Lower leg skin (tissue), 3 donors: ENCODE data around the gene DNAH7.
"Not testable (repeated sequence)": the region's sequence is repeated elsewhere in the genome, so short reads cannot be mapped to it uniquely, and the experiment has no call there.

Source experiments
- CTCF ChIP-seq, 3 donors: fragments of 450-650 bp; IDR thresholded peaks; one replicate each; pipeline ENCODE4 v1.5.1; 2016; ENCODE audit warnings: antibody characterized with exemption in 3 of 3, mild to moderate bottlenecking in 3 of 3, moderate library complexity in 2 of 3
- POLR2A ChIP-seq, 2 donors: fragments of 450-650 bp; IDR thresholded peaks; one replicate each; pipeline ENCODE4 v1.6.1; 2016 to 2017; ENCODE audit warnings: antibody characterized with exemption in 2 of 2, mild to moderate bottlenecking in 1 of 2, moderate library complexity in 1 of 2

GRCh38 chr2:196089448-196089847 lies 20.8 kb upstream of the DNAH7 start:
- TF ChIP-seq CTCF, POLR2A (IDR thresholded peaks at IDR 0.05): not testable (repeated sequence)
